K562 (cell line): ENCODE data around the gene R3HDM1. TPM values are rescaled to one million over a fixed set of nuclear protein-coding genes. Genes with fewer than 3 reads are reported as not detected.

Experiments
- ATAC-seq: fragments of 200-7000 bp; cut with Tn5 transposase; 3 replicates; pipeline ENCODE4 v1.9.1; 2020; ENCODE audit warnings: moderate library complexity
- BruUV-seq: library from RNA; stranded (reverse); fragments of 400-500 nt; replicated peaks from 2 replicates; lab custom pipeline; 2021; lab: Mats Ljungman, UMichigan
- CTCF ChIA-PET: fragments of 300-600 bp; formaldehyde crosslinking; extraction: SDS; loops from one replicate; lab custom pipeline; 2021; ENCODE audit warnings: low intra/inter-chr PET ratio; lab: Yijun Ruan, JAX
- POLR2A ChIA-PET: fragments of 300-600, 350-650 bp; sonication (Branson Sonifier 250); formaldehyde crosslinking; extraction: SDS; loops from one replicate; lab custom pipeline; 2021; ENCODE audit warnings: antibody characterized with exemption, inconsistent platforms; lab: Yijun Ruan, JAX
- DNase-seq, 4 experiments: peaks; one replicate each; pipeline versions ENCODE4 v3.0.0 to v3.0.0-alpha.2; 2011 to 2018; ENCODE audit warnings: low spot score in 3 of 4, mixed read lengths in 3 of 4; ENCODE audit errors: extremely low read depth in 1 of 4
- FAIRE-seq: peaks from 2 replicates; lab custom pipeline; 2011; peaks lifted over from hg19 to GRCh38; lab: Jason Lieb, UNC
- H2AFZ ChIP-seq: 2 replicates; pipeline ENCODE4 v1.6.0; 2011; ENCODE audit warnings: low read depth, low read length, control low read depth, inconsistent platforms
- H3K27ac ChIP-seq: fragments of 200-600 bp; 3 replicates; pipeline ENCODE4 v1.8.0; 2011; ENCODE audit warnings: low read depth, mild to moderate bottlenecking, control low read depth, inconsistent platforms, low read length, moderate library complexity, mixed read lengths; ENCODE audit errors: extremely low read depth
- H3K27me3 ChIP-seq, 2 experiments: fragments of 300-600 bp in 1 of 2; 2 replicates in 1 of 2; 3 replicates in 1 of 2; pipeline versions ENCODE4 v1.6.0 to v1.8.0; 2011; ENCODE audit warnings: inconsistent platforms in 2 of 2, low read length in 2 of 2, mild to moderate bottlenecking in 1 of 2, mixed read lengths in 1 of 2, moderate library complexity in 1 of 2; ENCODE audit not compliant: control insufficient read depth in 2 of 2, insufficient read depth in 2 of 2
- H3K36me3 ChIP-seq: fragments of 300-600 bp; 3 replicates; pipeline ENCODE4 v1.8.0; 2011; ENCODE audit warnings: mild to moderate bottlenecking, low read length, inconsistent platforms; ENCODE audit not compliant: control insufficient read depth, insufficient read depth
- H3K4me1 ChIP-seq, 2 experiments: fragments of 200-600 bp in 1 of 2; replicated peaks in 1 of 2; 2 replicates in 1 of 2; 3 replicates in 1 of 2; pipeline versions ENCODE4 v1.5.1 to v1.8.0; 2011; ENCODE audit warnings: inconsistent platforms in 2 of 2, low read length in 2 of 2, mild to moderate bottlenecking in 1 of 2, mixed read lengths in 1 of 2, moderate library complexity in 1 of 2; ENCODE audit not compliant: control insufficient read depth in 2 of 2, insufficient read depth in 2 of 2
- H3K4me2 ChIP-seq: 2 replicates; pipeline ENCODE4 v1.6.1; 2011; ENCODE audit warnings: low read length, control low read depth, inconsistent platforms, mixed read lengths; ENCODE audit not compliant: insufficient read depth
- H3K4me3 ChIP-seq: fragments of 200-600 bp; sonication (generic), shearing (Covaris generic); 2 replicates; pipeline ENCODE4 v1.5.1; 2016; ENCODE audit warnings: control low read depth, inconsistent platforms
- H3K79me2 ChIP-seq: fragments of 200-600 bp; 3 replicates; pipeline ENCODE4 v1.8.0; 2011; ENCODE audit warnings: low read length, inconsistent platforms; ENCODE audit not compliant: control insufficient read depth, insufficient read depth
- H3K9ac ChIP-seq, 2 experiments: 2 replicates each; pipeline versions ENCODE4 v1.6.0 to v1.6.1; 2011; ENCODE audit warnings: low read depth in 2 of 2, low read length in 2 of 2, control low read depth in 1 of 2, inconsistent platforms in 1 of 2, mild to moderate bottlenecking in 1 of 2, mixed read lengths in 1 of 2; ENCODE audit not compliant: insufficient read depth in 1 of 2
- H3K9me1 ChIP-seq: one replicate; pipeline ENCODE4 v1.6.0; 2011; ENCODE audit warnings: inconsistent platforms, mild to moderate bottlenecking, low read length, moderate library complexity; ENCODE audit not compliant: control insufficient read depth, insufficient read depth
- H3K9me3 ChIP-seq: replicated peaks from 2 replicates; pipeline ENCODE4 v1.5.1; 2011; ENCODE audit warnings: low read depth, low read length, inconsistent platforms; ENCODE audit not compliant: control insufficient read depth, insufficient read depth
- H4K20me1 ChIP-seq: replicated peaks from 2 replicates; pipeline ENCODE4 v1.6.1; 2011; ENCODE audit warnings: low read length, inconsistent platforms, mixed read lengths; ENCODE audit not compliant: control insufficient read depth, insufficient read depth
- CEBPZ ChIP-seq: fragments of 150-350 bp; IDR thresholded peaks from 2 replicates; pipeline ENCODE4 v1.6.1; 2014; ENCODE audit warnings: low read depth, mild to moderate bottlenecking, low read length, borderline replicate concordance
- CHCHD3 ChIP-seq: fragments of 250-450 bp; sonication (Bioruptor Pico); IDR thresholded peaks from 2 replicates; pipeline ENCODE4 v2.1.2; 2022; ENCODE audit warnings: mild to moderate bottlenecking
- ELF1 ChIP-seq: fragments of 200-800 bp; sonication (Bioruptor generic); IDR thresholded peaks from 2 replicates; pipeline ENCODE4 v1.6.1; 2016; ENCODE audit warnings: missing genetic modification characterization, missing compliant biosample characterization
- FOSL1 ChIP-seq: fragments of 200-800 bp; sonication (Bioruptor generic); conservative IDR thresholded peaks from 2 replicates; pipeline ENCODE4 v1.6.1; 2016; ENCODE audit warnings: missing genetic modification characterization, missing compliant biosample characterization
- GATAD2A ChIP-seq: fragments of 450-650 bp; IDR thresholded peaks from 2 replicates; pipeline ENCODE4 v1.6.1; 2017
- GTF2A2 ChIP-seq: IDR thresholded peaks from 2 replicates; pipeline ENCODE4 v1.6.1; 2016; ENCODE audit warnings: mild to moderate bottlenecking, missing genetic modification characterization, missing compliant biosample characterization
- NFATC3 ChIP-seq: fragments of 450-650 bp; IDR thresholded peaks from 2 replicates; pipeline ENCODE4 v1.6.1; 2017; ENCODE audit warnings: mild to moderate bottlenecking
- NONO ChIP-seq, 2 experiments: fragments of 200-400 bp in 1 of 2; fragments of 450-650 bp in 1 of 2; formaldehyde crosslinking in 1 of 2; IDR thresholded peaks; 2 replicates each; pipeline ENCODE4 v1.6.1; 2017; ENCODE audit warnings: low read depth in 2 of 2, mild to moderate bottlenecking in 2 of 2, moderate library complexity in 2 of 2, low read length in 1 of 2
- SIRT6 ChIP-seq: IDR thresholded peaks from one replicate; pipeline ENCODE4 v1.6.1; 2012; ENCODE audit warnings: low read depth, mild to moderate bottlenecking, control low read depth, inconsistent platforms, low read length, moderate library complexity
- SPI1 ChIP-seq: IDR thresholded peaks from 2 replicates; pipeline ENCODE4 v1.6.1; 2011; ENCODE audit warnings: low read depth, low read length, control low read depth, borderline replicate concordance
- TGIF2 ChIP-seq: sonication (generic); formaldehyde crosslinking; IDR thresholded peaks from 2 replicates; pipeline ENCODE4 v1.8.1; 2022; ENCODE audit warnings: mild to moderate bottlenecking, missing genetic modification reagents, moderate library complexity
- ZBTB5 ChIP-seq: fragments of 450-650 bp; IDR thresholded peaks from 2 replicates; pipeline ENCODE4 v1.6.1; 2017; ENCODE audit warnings: antibody characterized with exemption
- ZNF134 ChIP-seq: fragments of 250-450 bp; sonication (Bioruptor Pico); conservative IDR thresholded peaks from 2 replicates; pipeline ENCODE4 v1.4.0; 2020
- WGBS: fragments of 100-300 bp; shearing (Covaris generic); methylation state at CpG from one replicate; pipeline ENCODE4 v1.1.6; 2016; ENCODE audit warnings: low coverage, mixed read lengths; ENCODE audit not compliant: insufficient coverage; ENCODE audit errors: missing lambda C conversion rate; 5-methylcytosine and 5-hydroxymethylcytosine counted together
- in situ Hi-C: fragments of 300-500 bp; cut with MboI; formaldehyde crosslinking; loops from 4 replicates; pipeline ENCODE4 v1.15.0; 2018; ENCODE audit warnings: inconsistent platforms, mixed read lengths
- intact Hi-C: fragments of 100-400 bp; cut with micrococcal nuclease; formaldehyde crosslinking; loops from 2 replicates; pipeline ENCODE4 v1.14.2; 2022
- polyA plus RNA-seq, 8 experiments: library from polyadenylated mRNA; depleted of rRNA in 4 of 8; stranded (reverse) in 5 of 8; unstranded in 3 of 8; fragments of >200 nt; fragmentation: Nextera tagmentation in 2 of 8; fragmentation: Illumina TruSeq in 1 of 8; extraction: Ambion mirVana in 2 of 8; extraction: Trizol in 1 of 8; gene quantifications; 2 replicates each; pipeline versions ENCODE4 v1.2.1 to v1.2.3, GENCODE V29; 2011 to 2014; ENCODE audit warnings: inconsistent platforms in 1 of 8, missing spikeins in 1 of 8
- total RNA-seq, 7 experiments: library from RNA; depleted of rRNA in 6 of 7; stranded (reverse); fragments of >200 nt in 6 of 7; fragmentation: Illumina TruSeq in 2 of 7; extraction: Trizol in 2 of 7; gene quantifications; 2 replicates each; pipeline versions ENCODE4 v1.2.1 to v1.2.3, GENCODE V29; 2011 to 2021; ENCODE audit warnings: low replicate concordance in 1 of 7
- TF ChIP-seq, protein P1 (sequence below): sonication (generic); formaldehyde crosslinking; IDR thresholded peaks from 2 replicates; pipeline ENCODE4 v1.8.0; 2022; ENCODE audit warnings: mild to moderate bottlenecking, missing genetic modification reagents, borderline replicate concordance

R3HDM1 gene
- total and polyA plus RNA-seq, 9 of the 15 experiments (the other 6 are each of a cell fraction or from before 2014, with no cell fraction given): 12.4 to 89.4 (median 31.0) TPM

DNA sequence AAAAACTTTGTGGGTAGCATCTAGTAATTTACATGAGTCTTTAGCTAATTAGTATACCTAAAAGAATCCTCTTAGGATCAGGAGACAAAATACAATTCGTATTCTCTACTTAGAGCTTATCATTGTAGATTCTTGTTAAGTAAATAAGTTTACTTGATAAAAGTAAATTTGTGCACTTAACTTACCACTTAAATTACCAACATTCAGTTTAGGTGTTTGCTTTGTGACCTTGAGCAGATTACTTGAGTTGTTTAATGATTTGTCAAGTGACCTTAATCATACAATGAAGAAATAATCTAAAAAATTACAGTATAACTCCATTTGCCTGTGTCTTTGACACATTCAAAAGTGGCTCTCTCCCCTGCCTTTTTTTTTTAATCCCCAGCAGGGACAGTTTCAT is 143.2 kb downstream of the R3HDM1 start (continued):
- TF ChIP-seq CEBPZ: no peak
- TF ChIP-seq TGIF2: no peak
- TF ChIP-seq ZNF134: no peak
- no peak for TF ChIP-seq NFATC3
- TF ChIP-seq NONO (IDR thresholded peaks at IDR 0.05; ENCODE audit: low read depth in 2 of 2, low read length in 1 of 2): no peak

GRCh38 chr2:135676031-135676430 is 144.7 kb downstream of the R3HDM1 start:
- POLR2A ChIA-PET: interaction anchor here (0.6 kb wide), 1 partner anchor 67 kb away, joined by 3 read pairs; no protein-coding TSS in a partner anchor
- TF ChIP-seq ZBTB5: no peak
- no peak for TF ChIP-seq GTF2A2 (tag)
- no peak for TF ChIP-seq ELF1 (tag)
- TF ChIP-seq FOSL1: no peak
- no peak for TF ChIP-seq SIRT6
- TF ChIP-seq SPI1: no peak
- no peak for TF ChIP-seq CHCHD3 (CRISPR knock-in tag)
- TF ChIP-seq, protein P1, sequence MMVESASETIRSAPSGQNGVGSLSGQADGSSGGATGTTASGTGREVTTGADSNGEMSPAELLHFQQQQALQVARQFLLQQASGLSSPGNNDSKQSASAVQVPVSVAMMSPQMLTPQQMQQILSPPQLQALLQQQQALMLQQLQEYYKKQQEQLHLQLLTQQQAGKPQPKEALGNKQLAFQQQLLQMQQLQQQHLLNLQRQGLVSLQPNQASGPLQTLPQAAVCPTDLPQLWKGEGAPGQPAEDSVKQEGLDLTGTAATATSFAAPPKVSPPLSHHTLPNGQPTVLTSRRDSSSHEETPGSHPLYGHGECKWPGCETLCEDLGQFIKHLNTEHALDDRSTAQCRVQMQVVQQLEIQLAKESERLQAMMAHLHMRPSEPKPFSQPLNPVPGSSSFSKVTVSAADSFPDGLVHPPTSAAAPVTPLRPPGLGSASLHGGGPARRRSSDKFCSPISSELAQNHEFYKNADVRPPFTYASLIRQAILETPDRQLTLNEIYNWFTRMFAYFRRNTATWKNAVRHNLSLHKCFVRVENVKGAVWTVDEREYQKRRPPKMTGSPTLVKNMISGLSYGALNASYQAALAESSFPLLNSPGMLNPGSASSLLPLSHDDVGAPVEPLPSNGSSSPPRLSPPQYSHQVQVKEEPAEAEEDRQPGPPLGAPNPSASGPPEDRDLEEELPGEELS (CRISPR knock-in tag): no peak
- no peak for TF ChIP-seq GATAD2A

More at GRCh38 chr2:135676031-135676430, 144.7 kb downstream of the R3HDM1 start:
- no peak overlapping the region for H3K9ac ChIP-seq
- H3K4me3 ChIP-seq: no peak overlapping the region
- FAIRE-seq (no peak), DNase-seq (no peak), ATAC-seq (no peak)
- H4K20me1 ChIP-seq: no peaks in the 10 kb centered on the region
- H3K27me3 ChIP-seq: no peaks in the 10 kb centered on the region
- no TSS peak for BruUV-seq
- no peak overlapping the region for H3K4me2 ChIP-seq
- no peaks in the 10 kb centered on the region for H3K9me3 ChIP-seq
- intact Hi-C loops: no loop called here
- no peaks in the 10 kb centered on the region for H3K79me2 ChIP-seq
- in situ Hi-C loops: no loop called here
- no peak overlapping the region for H2AFZ ChIP-seq
- 87% methylated on average over 3 of the region's 3 CpGs for WGBS
- H3K36me3 ChIP-seq: peaks cover 54% of the 10 kb centered on the region
- H3K9me1 ChIP-seq: no peaks in the 10 kb centered on the region
- CTCF ChIA-PET: no interaction called here
- no peaks in the 10 kb centered on the region for H3K4me1 ChIP-seq
- no peak overlapping the region for H3K27ac ChIP-seq
